ENCODE measurements around the gene ADGRE3.

Gene ADGRE3

GRCh38 chr19:14577264-14577663 is 97.4 kb downstream of the ADGRE3 start:
- WGBS (ENCODE audit: insufficient coverage, insufficient read length) = no CpG with 5 or more reads among the region's 5 CpGs
- no peaks in the 10 kb centered on the region for H3K9me3 ChIP-seq (ENCODE audit: control insufficient read depth, insufficient read depth, low read length)
- no peaks in the 10 kb centered on the region for H3K27me3 ChIP-seq (ENCODE audit: control insufficient read depth, insufficient read depth, low read length)
- no peak overlapping the region for H3K4me3 ChIP-seq (ENCODE audit: low read length)
- H3K27ac ChIP-seq (ENCODE audit: low read length) = no peak overlapping the region
- no peak for DNase-seq (ENCODE audit: low read depth, low spot score)
- peaks cover 2% of the 10 kb centered on the region; the same call in 1 of the 2 replicates for H3K4me1 ChIP-seq (ENCODE audit: control insufficient read depth, insufficient read depth, low read length)
- no peaks in the 10 kb centered on the region for H3K36me3 ChIP-seq (ENCODE audit: control insufficient read depth, insufficient read depth, low read length)

GRCh38 chr19:14576363-14576762 is 98.3 kb downstream of the ADGRE3 start:
- Histone ChIP-seq H3K4me1 (ENCODE audit: control insufficient read depth, insufficient read depth, low read length) (peaks cover 2% of the 10 kb centered on the region; the same call in 1 of the 2 replicates), H3K4me3 (ENCODE audit: low read length) (no peak overlapping the region), H3K36me3 (ENCODE audit: control insufficient read depth, insufficient read depth, low read length) (no peaks in the 10 kb centered on the region), H3K27me3 (ENCODE audit: control insufficient read depth, insufficient read depth, low read length) (no peaks in the 10 kb centered on the region), H3K9me3 (ENCODE audit: control insufficient read depth, insufficient read depth, low read length) (no peaks in the 10 kb centered on the region), H3K27ac (ENCODE audit: low read length) (no peak overlapping the region)
- DNase-seq (ENCODE audit: low read depth, low spot score) = no peak
- WGBS (ENCODE audit: insufficient coverage, insufficient read length) = no CpG with 5 or more reads among the region's 8 CpGs

GRCh38 chr19:14575428-14575980 is 99.1 kb downstream of the ADGRE3 start:
- H3K27ac ChIP-seq (ENCODE audit: low read length) = no peak overlapping the region
- H3K4me1 ChIP-seq (ENCODE audit: control insufficient read depth, insufficient read depth, low read length) = peaks cover 2% of the 10 kb centered on the region; the same call in 1 of the 2 replicates
- no peaks in the 10 kb centered on the region for H3K36me3 ChIP-seq (ENCODE audit: control insufficient read depth, insufficient read depth, low read length)
- no peak overlapping the region for H3K4me3 ChIP-seq (ENCODE audit: low read length)
- H3K27me3 ChIP-seq (ENCODE audit: control insufficient read depth, insufficient read depth, low read length) = no peaks in the 10 kb centered on the region
- WGBS (ENCODE audit: insufficient coverage, insufficient read length) = 100% methylated on average over 2 of the region's 6 CpGs
- H3K9me3 ChIP-seq (ENCODE audit: control insufficient read depth, insufficient read depth, low read length) = no peaks in the 10 kb centered on the region
- DNase-seq (ENCODE audit: low read depth, low spot score) = no peak

GRCh38 chr19:14571695-14572490 is 102.8 kb downstream of the ADGRE3 start, which contains the start of gene NDUFB7:
Gene NDUFB7, minus strand, starts transcription at chr19:14572066. Its CDS starts 66 bp downstream, at chr19:14572000.
- H3K4me1 ChIP-seq (ENCODE audit: control insufficient read depth, insufficient read depth, low read length) = peaks cover 2% of the 10 kb centered on the region; the same call in 1 of the 2 replicates
- 100% methylated on average over 1 of the region's 40 CpGs for WGBS (ENCODE audit: insufficient coverage, insufficient read length)
- no peak within 1 kb of the TSS for H3K27ac ChIP-seq (ENCODE audit: low read length)
- peak within 1 kb of the TSS; percentile 75 for H3K4me3 ChIP-seq (ENCODE audit: low read length)
- no peaks in the 10 kb centered on the region for H3K27me3 ChIP-seq (ENCODE audit: control insufficient read depth, insufficient read depth, low read length)
- H3K9me3 ChIP-seq (ENCODE audit: control insufficient read depth, insufficient read depth, low read length) = no peaks in the 10 kb centered on the region
- no peaks in the 10 kb centered on the region for H3K36me3 ChIP-seq (ENCODE audit: control insufficient read depth, insufficient read depth, low read length)
- peak; percentile 94 for DNase-seq (ENCODE audit: low read depth, low spot score)

- Histone ChIP-seq H3K36me3 (ENCODE audit: control insufficient read depth, insufficient read depth, low read length) (peaks cover 2% of the 10 kb centered on the region; the same call in 1 of the 2 replicates), H3K4me3 (ENCODE audit: low read length) (peak overlapping the region; percentile 75), H3K9me3 (ENCODE audit: control insufficient read depth, insufficient read depth, low read length) (no peaks in the 10 kb centered on the region), H3K4me1 (ENCODE audit: control insufficient read depth, insufficient read depth, low read length) (peaks cover 2% of the 10 kb centered on the region; the same call in 1 of the 2 replicates), H3K27ac (ENCODE audit: low read length) (no peak overlapping the region), H3K27me3 (ENCODE audit: control insufficient read depth, insufficient read depth, low read length) (no peaks in the 10 kb centered on the region)
- no CpG with 5 or more reads among the region's 22 CpGs for WGBS (ENCODE audit: insufficient coverage, insufficient read length)
- DNase-seq (ENCODE audit: low read depth, low spot score) = no peak
These were observed 103.6 kb downstream of the ADGRE3 start for GRCh38 chr19:14570864-14571527.

Measured in iPS DF 6.9 (cell line).